ENCODE measurements around the gene SMPD3. TPM values are rescaled to one million over a fixed set of nuclear protein-coding genes. Genes with fewer than 3 reads are reported as not detected.

Gene SMPD3
- total and polyA plus RNA-seq, 9 of the 15 experiments (the other 6 are each of a cell fraction or from before 2014, with no cell fraction given): 0.03 to 1.2 (median 0.18) TPM

GRCh38 chr16:68368301-68368888 is 79.9 kb downstream of the SMPD3 start (continued):
- TF ChIP-seq KLF13 (tag; IDR thresholded peaks at IDR 0.05; ENCODE audit: borderline replicate concordance, low read depth) (no peak), GTF2F1 (IDR thresholded peaks at IDR 0.05; ENCODE audit: low read depth, low read length) (no peak), TGIF2 (CRISPR knock-in tag; IDR thresholded peaks at IDR 0.05) (no peak), DPF2 (IDR thresholded peaks at IDR 0.05) (no peak)

DNA sequence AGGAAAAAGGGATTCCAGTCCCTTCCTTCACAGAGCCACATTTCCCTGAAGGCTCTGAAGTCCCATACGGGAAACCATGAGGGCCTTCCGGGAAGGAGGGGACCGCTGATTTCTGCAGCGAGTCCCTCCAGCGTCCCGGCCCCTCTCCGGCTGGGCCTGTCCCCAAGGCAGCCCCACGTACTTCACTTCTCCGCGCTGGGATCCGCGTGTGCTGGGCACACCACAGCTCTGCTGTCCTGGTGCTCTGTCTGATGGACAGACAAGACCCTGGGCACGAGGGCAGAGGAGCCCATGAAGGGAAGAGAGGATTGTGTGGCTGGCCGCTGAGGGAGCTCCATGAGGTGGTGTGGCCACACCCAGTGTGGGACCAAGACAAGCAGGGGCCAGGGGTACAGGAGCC is 80.4 kb downstream of the SMPD3 start:
- intact Hi-C loops (cut with micrococcal nuclease) (no loop called here), in situ Hi-C loops (cut with MboI) (no loop called here)
- Histone ChIP-seq H2AFZ (ENCODE audit: low read depth, low read length) (no peak overlapping the region), H4K20me1 (replicated peaks; ENCODE audit: control insufficient read depth, insufficient read depth, low read length) (peaks cover 11% of the 10 kb centered on the region), H3K27ac (ENCODE audit: extremely low read depth, low read depth, low read length) (no peak overlapping the region), H3K9me1 (ENCODE audit: control insufficient read depth, insufficient read depth, low read length) (no peaks in the 10 kb centered on the region), H3K4me1 (replicated peaks in 1 of 2; ENCODE audit: control insufficient read depth in 2 of 2, insufficient read depth in 2 of 2, low read length in 2 of 2) (peaks cover 9 to 58% of the 10 kb centered on the region in 2 experiments; a peak in 3 of 5 replicates), H3K36me3 (ENCODE audit: control insufficient read depth, insufficient read depth, low read length) (no peaks in the 10 kb centered on the region), H3K79me2 (ENCODE audit: control insufficient read depth, insufficient read depth, low read length) (no peaks in the 10 kb centered on the region), H3K9me3 (replicated peaks; ENCODE audit: control insufficient read depth, insufficient read depth, low read depth, low read length) (no peaks in the 10 kb centered on the region), H3K27me3 (ENCODE audit: control insufficient read depth in 2 of 2, insufficient read depth in 2 of 2, low read length in 2 of 2) (peaks cover 30 to 52% of the 10 kb centered on the region in 2 experiments; a peak in 4 of 5 replicates), H3K4me2 (ENCODE audit: insufficient read depth, low read length) (no peak overlapping the region), H3K9ac (ENCODE audit: insufficient read depth in 1 of 2, low read depth in 2 of 2, low read length in 2 of 2) (no peak overlapping the region), H3K4me3 (no peak overlapping the region)
- POLR2A ChIA-PET: interaction anchor here (0.6 to 0.8 kb wide), 2 partner anchors 33 to 805 kb away, joined by 3 read pairs; no protein-coding TSS in a partner anchor
- CTCF ChIA-PET (ENCODE audit: low intra/inter-chr PET ratio): no interaction called here
- ATAC-seq (no peak), DNase-seq (ENCODE audit: extremely low read depth in 1 of 4, low spot score in 3 of 4) (no peak), FAIRE-seq (no peak)
- BruUV-seq (replicated peaks): no TSS peak
- 33% methylated on average over 11 of the region's 14 CpGs for WGBS (ENCODE audit: insufficient coverage, low coverage, missing lambda C conversion rate)
- no peak for TF ChIP-seq E2F4 (CRISPR knock-in tag; IDR thresholded peaks at IDR 0.05; ENCODE audit: low read depth)
